Mucosa of stomach (tissue), 1 donor: ENCODE measurements around the gene MLC1.
"Not testable (repeated sequence)": the region's sequence is repeated elsewhere in the genome, so short reads cannot be mapped to it uniquely, and the experiment has no call there.

Experiments used
- H3K27me3 ChIP-seq: one replicate; pipeline ENCODE4 v1.7.0; 2013; ENCODE audit warnings: mild to moderate bottlenecking, low read length; ENCODE audit not compliant: control insufficient read depth, insufficient read depth
- H3K36me3 ChIP-seq: one replicate; pipeline ENCODE4 v1.7.0; 2013; ENCODE audit warnings: low read length; ENCODE audit not compliant: control insufficient read depth, insufficient read depth
- H3K4me1 ChIP-seq: one replicate; pipeline ENCODE4 v1.7.0; 2013; ENCODE audit warnings: mild to moderate bottlenecking, low read length; ENCODE audit not compliant: control insufficient read depth, insufficient read depth
- H3K4me3 ChIP-seq: one replicate; pipeline ENCODE4 v1.7.0; 2013; ENCODE audit warnings: low read length
- H3K9ac ChIP-seq: one replicate; pipeline ENCODE4 v1.7.0; 2013; ENCODE audit warnings: mild to moderate bottlenecking, low read length, moderate library complexity
- H3K9me3 ChIP-seq: one replicate; pipeline ENCODE4 v1.7.0; 2013; ENCODE audit warnings: mild to moderate bottlenecking, low read length, moderate library complexity; ENCODE audit not compliant: control insufficient read depth
- donor health status: Pancreatic carcinoma.

MLC1 gene

GRCh38 chr22:50092342-50092741 lies 7.1 kb upstream of the MLC1 start:
- H3K4me3 ChIP-seq, result no peak overlapping the region
- H3K27me3 ChIP-seq, result peaks cover 8% of the 10 kb centered on the region
- no peaks in the 10 kb centered on the region for H3K4me1 ChIP-seq
- no peaks in the 10 kb centered on the region for H3K9me3 ChIP-seq
- no peak overlapping the region for H3K9ac ChIP-seq
- H3K36me3 ChIP-seq, result no peaks in the 10 kb centered on the region

- Histone ChIP-seq H3K27me3 (peaks cover 12% of the 10 kb centered on the region), H3K36me3 (no peaks in the 10 kb centered on the region), H3K9me3 (no peaks in the 10 kb centered on the region), H3K9ac (no peak overlapping the region), H3K4me3 (no peak overlapping the region), H3K4me1 (no peaks in the 10 kb centered on the region)
Measured at GRCh38 chr22:50091092-50091768, 6.0 kb upstream of the MLC1 start.

DNA sequence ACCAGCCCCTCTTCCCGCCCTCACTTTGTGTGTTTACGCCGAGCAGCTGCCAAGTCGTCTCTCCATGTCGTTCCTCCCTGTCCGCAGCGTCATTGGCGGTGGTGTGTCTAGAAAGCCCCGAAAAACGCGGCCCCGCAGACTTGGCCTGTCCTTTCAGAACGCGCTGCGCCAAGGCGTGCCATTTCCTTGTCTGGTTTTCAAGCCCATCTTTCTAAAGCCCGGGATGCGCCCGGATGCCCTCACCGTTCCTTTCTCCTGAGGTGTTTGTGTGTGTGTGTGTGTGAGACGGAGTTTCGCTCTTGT lies 5.1 kb upstream of the MLC1 start:
- H3K36me3 ChIP-seq, result no peaks in the 10 kb centered on the region
- H3K9ac ChIP-seq, result no peak overlapping the region
- H3K4me3 ChIP-seq, result no peak overlapping the region
- peaks cover 12% of the 10 kb centered on the region for H3K27me3 ChIP-seq
- H3K4me1 ChIP-seq, result no peaks in the 10 kb centered on the region
- H3K9me3 ChIP-seq, result no peaks in the 10 kb centered on the region

- Histone ChIP-seq H3K27me3 (peaks cover 12% of the 10 kb centered on the region), H3K9me3 (no peaks in the 10 kb centered on the region), H3K4me1 (no peaks in the 10 kb centered on the region), H3K36me3 (no peaks in the 10 kb centered on the region), H3K4me3 (no peak within 1 kb of the TSS), H3K9ac (no peak within 1 kb of the TSS)
Measured at GRCh38 chr22:50089682-50090411, 4.6 kb upstream of the MLC1 start, which contains the start of gene MOV10L1. Gene MOV10L1, plus strand, starts transcription at chr22:50090006. Its CDS starts 83 bp downstream, at chr22:50090089.

GRCh38 chr22:50089231-50089630 lies 4.0 kb upstream of the MLC1 start:
- Histone ChIP-seq H3K9ac (no peak overlapping the region), H3K4me3 (no peak overlapping the region)

DNA sequence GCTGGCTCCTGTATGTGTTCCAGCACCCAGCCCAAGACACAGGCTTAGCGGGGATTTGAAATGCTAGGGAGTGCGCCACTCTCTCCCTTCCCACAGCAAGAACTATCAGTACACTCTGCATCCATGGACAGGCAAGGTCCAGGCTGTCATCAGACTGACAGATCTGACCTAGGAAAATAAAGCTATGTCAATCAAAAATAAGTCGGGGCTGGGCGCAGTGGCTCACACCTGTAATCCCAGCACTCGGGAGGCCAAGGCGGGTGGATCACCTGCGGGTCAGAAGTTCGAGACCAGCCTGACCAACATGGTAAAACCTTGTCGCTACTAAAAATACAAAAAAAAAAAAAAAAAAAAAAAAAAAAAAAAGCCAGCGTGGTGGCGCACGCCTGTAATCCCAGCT lies 2.9 kb upstream of the MLC1 start:
- Histone ChIP-seq H3K4me3 (no peak overlapping the region), H3K36me3 (no peaks in the 10 kb centered on the region), H3K9ac (no peak overlapping the region), H3K4me1 (peaks cover 5% of the 10 kb centered on the region), H3K27me3 (peaks cover 27% of the 10 kb centered on the region), H3K9me3 (no peaks in the 10 kb centered on the region)

More at GRCh38 chr22:50089231-50089630, 4.0 kb upstream of the MLC1 start:
- Histone ChIP-seq H3K36me3 (no peaks in the 10 kb centered on the region), H3K27me3 (peaks cover 16% of the 10 kb centered on the region), H3K4me1 (no peaks in the 10 kb centered on the region), H3K9me3 (no peaks in the 10 kb centered on the region)

DNA sequence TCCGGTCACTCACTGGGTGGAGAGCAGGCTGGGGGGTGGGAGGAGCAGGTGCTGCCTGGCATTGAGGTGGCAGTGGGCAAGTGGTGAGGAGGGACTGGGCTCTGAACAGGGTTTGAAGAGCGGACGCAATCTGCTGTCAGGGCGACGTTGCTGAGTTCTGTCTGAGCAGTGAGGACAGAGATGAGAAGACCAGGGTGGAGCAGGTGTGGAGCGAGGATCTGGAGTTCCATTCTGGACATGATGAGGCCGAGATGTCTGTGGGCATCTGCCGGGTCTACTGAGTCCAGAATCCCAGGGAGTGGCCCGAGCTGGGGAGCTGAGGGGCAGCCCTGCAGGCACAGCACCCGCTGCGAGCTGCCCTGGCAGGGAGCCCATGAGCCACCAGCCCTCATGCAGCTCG lies 2.4 kb upstream of the MLC1 start:
- H3K9ac ChIP-seq, result no peak overlapping the region
- peaks cover 30% of the 10 kb centered on the region for H3K27me3 ChIP-seq
- H3K36me3 ChIP-seq, result no peaks in the 10 kb centered on the region

DNA sequence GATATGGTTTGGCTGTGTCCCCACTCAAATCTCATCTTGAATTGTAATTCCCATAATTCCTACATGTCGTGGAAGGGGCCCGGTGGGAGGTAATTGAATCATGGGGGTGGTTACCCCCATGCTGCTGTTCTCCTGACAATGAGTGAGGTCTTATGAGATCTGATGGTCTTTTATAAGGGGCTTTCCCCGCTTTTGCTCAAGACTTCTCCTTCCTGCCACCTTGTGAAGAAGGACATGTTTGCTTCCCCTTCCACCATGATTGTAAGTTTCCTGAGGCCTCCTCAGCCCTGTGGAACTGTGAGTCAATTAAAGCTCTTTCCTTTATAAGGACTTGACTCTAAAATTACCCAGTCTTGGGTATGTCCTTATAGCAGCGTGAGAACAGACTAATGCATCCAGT lies 1.7 kb upstream of the MLC1 start:
- peaks cover 30% of the 10 kb centered on the region for H3K27me3 ChIP-seq
- not testable (repeated sequence) for H3K9ac ChIP-seq, H3K36me3 ChIP-seq, H3K9me3 ChIP-seq, H3K4me3 ChIP-seq, H3K4me1 ChIP-seq

More for the DNA sequence above, 2.4 kb upstream of the MLC1 start:
- Histone ChIP-seq H3K4me3 (no peak overlapping the region), H3K4me1 (peaks cover 8% of the 10 kb centered on the region), H3K9me3 (no peaks in the 10 kb centered on the region)

DNA sequence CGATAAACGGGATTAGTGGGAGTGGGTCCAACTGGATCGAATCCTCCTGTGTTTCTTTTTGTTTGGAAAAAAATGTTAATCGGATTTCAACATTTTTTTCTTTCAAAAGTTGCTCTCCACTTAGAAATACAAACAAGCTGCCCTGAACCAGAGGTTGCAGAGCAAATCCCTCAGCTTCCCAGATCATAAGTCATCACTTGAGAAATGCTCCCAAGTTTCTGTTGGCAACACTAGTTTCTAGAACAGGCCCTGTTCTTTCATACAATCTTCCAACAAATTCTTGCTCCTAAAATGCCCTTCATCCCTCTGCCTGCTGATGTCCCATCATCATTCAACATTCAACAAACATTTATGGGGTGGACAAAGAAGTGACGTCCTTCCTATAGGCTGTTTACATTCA lies 1.3 kb upstream of the MLC1 start:
- Histone ChIP-seq H3K9ac (no peak overlapping the region), H3K9me3 (no peaks in the 10 kb centered on the region), H3K27me3 (peaks cover 30% of the 10 kb centered on the region), H3K4me1 (peaks cover 8% of the 10 kb centered on the region), H3K4me3 (no peak overlapping the region), H3K36me3 (no peaks in the 10 kb centered on the region)

GRCh38 chr22:50084614-50085021 lies 608 bp downstream of the MLC1 start:
- no peak overlapping the region for H3K4me3 ChIP-seq
- no peaks in the 10 kb centered on the region for H3K9me3 ChIP-seq
- no peak overlapping the region for H3K9ac ChIP-seq
- H3K36me3 ChIP-seq, result no peaks in the 10 kb centered on the region
- H3K4me1 ChIP-seq, result peaks cover 8% of the 10 kb centered on the region
- peaks cover 33% of the 10 kb centered on the region for H3K27me3 ChIP-seq

DNA sequence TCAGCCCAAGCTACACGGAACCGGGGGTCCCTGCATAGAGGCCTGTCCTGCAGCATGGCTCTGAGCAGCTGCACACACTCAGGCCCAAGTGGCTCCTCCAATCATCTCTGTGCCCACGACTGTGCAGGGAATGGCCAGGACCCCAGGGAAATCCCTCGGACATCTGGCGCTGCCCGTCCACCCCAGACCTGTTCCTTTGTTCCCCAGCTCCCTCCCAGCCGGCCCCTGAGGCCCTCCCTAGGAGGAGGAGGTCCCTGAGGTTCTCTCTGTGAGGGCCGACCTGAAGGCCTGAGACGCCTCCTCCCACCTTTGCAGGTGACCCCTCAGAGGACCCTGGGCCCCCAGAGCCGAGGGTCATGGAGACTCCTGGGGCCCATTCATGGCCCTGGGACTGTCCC lies 1.1 kb downstream of the MLC1 start:
- Histone ChIP-seq H3K4me1 (peaks cover 8% of the 10 kb centered on the region), H3K36me3 (no peaks in the 10 kb centered on the region), H3K4me3 (no peak overlapping the region), H3K9ac (no peak overlapping the region), H3K9me3 (no peaks in the 10 kb centered on the region), H3K27me3 (peaks cover 35% of the 10 kb centered on the region)

GRCh38 chr22:50083462-50084079 lies 1.7 kb downstream of the MLC1 start:
- H3K4me1 ChIP-seq, result peaks cover 8% of the 10 kb centered on the region
- no peak overlapping the region for H3K4me3 ChIP-seq
- no peaks in the 10 kb centered on the region for H3K9me3 ChIP-seq
- H3K36me3 ChIP-seq, result no peaks in the 10 kb centered on the region
- no peak overlapping the region for H3K9ac ChIP-seq
- peaks cover 35% of the 10 kb centered on the region for H3K27me3 ChIP-seq
